ENCODE measurements around the gene CROCC2. TPM values are rescaled to one million over a fixed set of nuclear protein-coding genes. Genes with fewer than 3 reads are reported as not detected.

Gene CROCC2
- total RNA-seq, 2 donors from 2014 or later, result not detected

DNA sequence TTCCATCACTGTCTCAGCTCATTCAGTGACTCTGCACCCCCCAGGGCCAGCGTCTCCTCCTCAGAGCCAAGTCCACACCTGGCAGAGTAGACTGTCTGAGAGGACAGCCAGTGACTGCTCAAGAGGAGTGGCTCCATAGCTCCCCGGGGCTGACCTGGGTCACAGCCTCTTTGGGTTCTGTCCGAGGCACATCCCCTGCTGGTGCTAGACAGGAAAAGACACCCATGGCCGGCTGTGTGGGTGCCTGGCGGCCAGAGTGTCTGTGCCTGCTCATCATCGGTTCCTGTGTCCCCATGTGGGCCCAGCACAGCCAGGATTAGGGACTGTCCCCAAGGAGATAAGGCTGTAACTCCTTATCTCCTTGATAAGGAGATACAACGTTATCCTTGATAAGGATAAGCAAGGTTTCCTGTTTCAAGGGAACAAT, 3.5 kb upstream of the CROCC2 start:
- H3K27me3 Mint-ChIP-seq, result no peaks in the 10 kb centered on the region
- H3K27ac Mint-ChIP-seq, result no peak overlapping the region
- H3K36me3 Mint-ChIP-seq, result no peaks in the 10 kb centered on the region
- no peak for ATAC-seq
- no peak for DNase-seq (ENCODE audit: low spot score)
- H3K9me3 Mint-ChIP-seq, result no peaks in the 10 kb centered on the region
- H3K4me1 Mint-ChIP-seq (ENCODE audit: low read depth in 2 of 2), result no peaks in the 10 kb centered on the region
- no peak overlapping the region for H3K4me3 Mint-ChIP-seq

DNA sequence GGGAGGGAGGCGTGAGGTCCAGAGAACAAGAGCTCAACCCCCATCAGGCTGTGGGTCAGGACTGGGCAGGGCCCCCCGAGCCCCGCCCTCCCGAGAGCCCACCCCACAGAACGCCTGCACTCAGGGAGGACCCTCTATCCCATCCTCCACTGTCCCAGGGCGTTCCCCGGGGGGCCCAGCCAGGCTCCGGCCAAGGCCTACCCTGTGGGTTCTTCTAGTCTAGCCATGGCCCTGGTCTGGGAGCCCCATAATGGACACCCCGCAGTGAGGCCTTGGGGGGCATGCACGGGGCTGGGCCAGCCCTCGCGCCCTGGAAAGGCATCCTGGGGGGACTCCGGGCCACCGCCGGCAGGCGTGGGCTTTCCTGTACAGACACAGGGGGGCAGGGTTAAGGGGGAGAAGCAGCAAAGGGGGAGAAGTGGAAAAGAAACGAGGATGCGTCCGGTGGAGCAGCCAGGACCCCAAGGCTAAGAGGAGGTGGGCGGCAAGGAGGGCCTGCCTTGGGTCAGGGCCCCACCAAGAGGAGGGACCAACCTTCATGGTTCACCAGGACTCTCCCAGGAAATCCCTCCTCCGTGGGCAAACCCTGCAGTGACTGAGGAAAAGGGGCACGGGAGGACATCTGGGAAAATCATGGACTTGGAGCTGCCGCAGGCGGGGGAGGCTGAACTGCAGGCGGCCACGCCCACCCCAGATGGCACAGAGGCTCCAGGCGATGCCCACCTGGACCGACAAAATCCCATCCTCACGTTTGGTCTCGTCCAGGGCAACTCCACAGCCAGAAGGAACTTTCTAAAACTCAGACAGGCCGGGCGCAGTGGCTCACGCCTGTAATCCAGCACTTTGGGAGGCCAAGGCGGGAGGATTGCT, 2.7 kb upstream of the CROCC2 start:
- Mint-ChIP-seq H3K4me1 (ENCODE audit: low read depth in 2 of 2) (no peaks in the 10 kb centered on the region), H3K36me3 (no peaks in the 10 kb centered on the region), H3K4me3 (no peak overlapping the region), H3K27ac (no peak overlapping the region), H3K27me3 (no peaks in the 10 kb centered on the region), H3K9me3 (no peaks in the 10 kb centered on the region)
- ATAC-seq, result peak in 1 of 2 donors; percentile 14
- DNase-seq (ENCODE audit: low spot score), result no peak

DNA sequence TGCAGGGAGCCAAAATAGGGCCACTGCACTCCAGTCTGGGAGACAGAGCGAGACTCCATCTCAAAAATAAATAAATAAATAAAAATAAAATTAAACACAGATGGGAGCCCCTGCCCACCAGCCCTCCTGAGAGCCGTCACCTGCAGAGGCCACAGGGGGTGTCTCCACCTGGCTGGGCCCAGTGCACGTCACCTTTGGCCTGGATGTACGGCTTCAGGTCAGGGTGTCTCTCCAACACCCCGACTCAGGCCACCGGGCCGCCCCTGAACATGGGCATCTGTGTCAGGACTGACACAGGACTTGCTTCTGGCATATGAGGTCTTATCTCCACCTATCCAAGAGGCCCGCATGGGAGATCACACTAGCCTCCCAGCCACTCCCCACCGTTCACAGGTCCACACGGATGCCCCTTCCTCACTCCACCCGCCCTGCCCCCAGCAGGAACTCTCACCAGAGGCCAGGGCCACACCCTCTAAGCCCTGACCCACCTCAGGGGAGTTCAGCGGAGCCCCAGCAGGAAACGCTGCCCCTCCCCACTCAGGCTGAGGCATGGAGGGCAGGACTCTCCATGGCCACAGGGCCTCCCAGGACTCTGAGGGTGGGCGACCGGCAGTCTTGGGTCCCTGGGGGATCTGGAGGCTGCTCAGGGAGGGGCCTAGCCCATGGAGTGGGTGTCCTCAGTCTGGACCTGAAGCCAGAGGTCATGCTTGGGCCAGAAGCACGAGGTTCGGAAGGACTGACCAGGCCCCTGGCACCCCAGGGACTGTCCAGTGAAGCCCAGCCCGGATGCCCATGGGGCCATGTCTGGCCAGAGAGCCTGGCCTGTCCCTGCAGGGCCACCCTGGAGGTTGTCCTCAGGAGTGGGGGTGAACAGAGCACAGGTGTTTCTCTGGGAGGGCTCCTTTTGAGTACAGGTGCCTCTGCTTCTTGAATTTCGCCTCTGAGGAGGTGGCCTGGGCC, 1.6 kb upstream of the CROCC2 start:
- Mint-ChIP-seq H3K4me3 (no peak overlapping the region), H3K36me3 (no peaks in the 10 kb centered on the region), H3K27me3 (no peaks in the 10 kb centered on the region), H3K4me1 (ENCODE audit: low read depth in 2 of 2) (no peaks in the 10 kb centered on the region), H3K9me3 (no peaks in the 10 kb centered on the region), H3K27ac (no peak overlapping the region)
- ATAC-seq (no peak), DNase-seq (ENCODE audit: low spot score) (no peak)

DNA sequence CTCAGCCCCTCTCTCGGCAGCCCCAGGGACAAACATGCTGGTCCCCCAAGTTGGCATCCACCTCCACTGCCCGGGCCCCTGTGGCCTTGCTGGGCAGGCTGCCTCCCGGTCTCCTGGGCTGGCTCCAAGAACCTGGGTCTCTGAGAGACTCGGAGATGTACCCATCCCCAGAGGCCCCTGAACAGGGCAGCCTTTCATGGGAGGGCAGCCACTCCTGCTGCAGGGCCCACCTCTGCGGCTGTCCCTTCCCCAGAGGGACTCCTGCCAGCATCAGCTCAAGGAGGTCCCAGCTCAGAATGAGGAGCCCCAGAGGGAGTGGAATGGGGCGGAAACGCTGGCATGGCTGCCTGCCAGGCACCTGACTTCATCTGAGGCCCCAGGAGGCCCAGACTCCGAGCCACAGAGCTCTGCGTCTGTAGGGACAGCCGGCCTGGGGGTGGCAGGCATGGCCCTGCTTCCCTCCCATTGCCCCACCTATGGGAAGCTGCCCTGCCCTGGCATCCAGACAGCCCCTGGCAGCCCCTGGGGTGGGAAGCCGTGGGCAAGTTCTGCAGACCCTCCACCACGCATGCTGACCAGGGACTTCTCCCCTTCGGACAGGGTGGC, 857 bp upstream of the CROCC2 start:
- Mint-ChIP-seq H3K9me3 (no peaks in the 10 kb centered on the region), H3K27me3 (no peaks in the 10 kb centered on the region), H3K4me1 (ENCODE audit: low read depth in 2 of 2) (no peaks in the 10 kb centered on the region), H3K36me3 (no peaks in the 10 kb centered on the region), H3K27ac (no peak overlapping the region), H3K4me3 (no peak overlapping the region)
- ATAC-seq, result peak in 1 of 2 donors; percentile 16
- DNase-seq (ENCODE audit: low spot score), result no peak

DNA sequence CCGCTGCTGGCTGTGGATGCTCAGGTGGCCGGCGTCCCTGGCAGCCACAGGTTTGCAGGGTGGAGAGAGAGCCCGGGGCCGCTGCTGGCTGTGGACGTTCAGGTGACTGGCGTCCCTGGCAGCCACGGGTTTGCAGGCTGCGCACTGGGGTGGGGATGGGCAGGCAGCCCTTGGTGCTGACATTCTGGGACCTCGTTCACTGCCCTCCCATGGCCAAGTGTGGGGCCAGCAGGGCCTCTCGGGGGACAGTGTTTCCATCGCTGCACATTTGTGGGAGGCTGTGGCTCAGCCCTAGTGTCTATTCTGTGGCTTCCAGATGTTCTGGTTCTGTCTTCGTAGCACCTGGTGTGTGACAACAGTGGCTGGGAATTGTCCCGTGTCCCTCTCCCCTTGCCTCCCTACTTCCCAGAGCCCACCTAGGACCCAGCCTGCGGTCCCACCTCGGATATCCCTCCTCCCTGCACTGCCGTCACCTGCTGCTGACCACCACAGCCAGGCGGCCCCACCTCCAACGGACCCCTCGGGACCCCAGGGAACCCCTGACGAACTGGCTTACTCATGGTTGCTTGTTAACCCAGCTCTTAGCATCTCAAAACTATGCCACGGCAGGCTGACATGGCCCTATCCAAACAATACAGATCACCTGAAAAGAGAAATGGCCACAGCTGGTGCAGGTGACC, 915 bp downstream of the CROCC2 start:
- H3K4me3 Mint-ChIP-seq, result no peak overlapping the region
- ATAC-seq (no peak), DNase-seq (ENCODE audit: low spot score) (no peak)
- H3K9me3 Mint-ChIP-seq, result no peaks in the 10 kb centered on the region
- H3K27me3 Mint-ChIP-seq, result peaks cover 0 to 4% of the 10 kb centered on the region in 2 donors
- H3K36me3 Mint-ChIP-seq, result no peaks in the 10 kb centered on the region
- no peaks in the 10 kb centered on the region for H3K4me1 Mint-ChIP-seq (ENCODE audit: low read depth in 2 of 2)
- H3K27ac Mint-ChIP-seq, result no peak overlapping the region

DNA sequence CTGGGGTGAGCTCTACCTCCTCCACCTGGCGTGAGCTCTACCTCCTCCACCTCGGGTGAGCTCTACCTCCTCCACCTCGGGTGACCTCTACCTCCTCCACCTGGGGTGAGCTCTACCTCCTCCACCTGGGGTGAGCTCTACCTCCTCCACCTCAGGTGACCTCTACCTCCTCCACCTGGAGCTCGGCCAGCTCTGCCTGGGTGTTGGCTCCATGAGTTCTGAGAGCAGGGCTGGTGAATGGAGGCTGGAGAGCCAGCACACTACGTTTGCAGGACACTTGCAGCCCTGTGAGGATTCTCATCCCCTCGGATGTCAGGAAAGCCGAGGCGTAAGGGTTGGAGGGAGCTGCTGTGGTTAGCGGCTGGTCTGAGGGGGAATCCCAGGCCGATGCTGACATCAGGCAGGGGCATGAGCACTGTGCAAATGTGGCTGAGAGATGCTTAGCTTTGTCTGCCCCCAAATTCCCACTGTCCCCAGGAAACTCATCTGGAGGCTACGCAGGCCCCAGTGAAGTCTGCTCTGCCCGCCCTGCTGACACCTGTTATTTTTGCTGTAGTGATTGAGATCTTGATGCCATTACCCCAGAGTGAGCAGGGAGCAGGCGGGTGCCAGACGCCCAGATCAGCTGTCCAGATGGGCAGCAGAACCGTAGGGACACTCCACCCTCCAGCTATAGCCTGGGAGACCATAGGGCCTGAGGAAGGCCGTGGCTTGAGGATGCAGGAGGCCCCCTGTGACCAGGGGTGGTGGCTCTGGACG, 3.3 kb downstream of the CROCC2 start:
- no peaks in the 10 kb centered on the region for H3K4me1 Mint-ChIP-seq (ENCODE audit: low read depth in 2 of 2)

DNA sequence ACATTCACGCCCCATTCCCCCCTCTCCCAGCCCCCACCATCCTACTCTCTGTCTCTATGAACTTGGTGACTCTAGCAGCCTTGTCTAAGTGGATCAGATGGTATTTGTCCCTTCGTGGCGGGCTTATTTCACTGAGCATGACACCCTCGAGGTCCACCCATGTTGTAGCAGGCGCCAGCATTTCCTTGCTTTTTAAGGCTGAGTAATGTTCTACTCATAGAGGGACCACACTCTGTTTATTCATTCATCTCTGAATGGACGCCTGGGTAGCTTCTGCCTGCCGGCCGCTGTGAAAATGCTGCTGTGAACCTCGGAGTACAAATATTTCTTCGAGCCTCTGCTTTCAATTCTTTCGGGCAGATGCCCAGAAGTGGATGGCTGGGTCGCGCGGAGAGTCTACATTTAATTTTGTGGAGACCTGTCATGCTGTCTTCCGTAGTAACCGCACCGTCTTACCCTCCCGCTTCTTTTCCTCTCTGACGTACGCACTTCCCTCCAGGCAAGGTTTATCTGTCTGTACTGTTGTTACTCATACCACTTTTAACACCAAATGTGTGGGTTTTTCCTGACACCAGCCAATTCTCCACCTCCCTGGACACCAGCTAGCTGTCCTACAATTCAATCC, 5.6 kb downstream of the CROCC2 start:
- Mint-ChIP-seq H3K36me3 (no peaks in the 10 kb centered on the region), H3K9me3 (no peaks in the 10 kb centered on the region), H3K27me3 (peaks cover 0 to 8% of the 10 kb centered on the region in 2 donors), H3K4me3 (no peak overlapping the region), H3K27ac (no peak overlapping the region), H3K4me1 (ENCODE audit: low read depth in 2 of 2) (no peaks in the 10 kb centered on the region)
- no peak for DNase-seq (ENCODE audit: low spot score)
- ATAC-seq, result no peak

More for the DNA sequence above, 3.3 kb downstream of the CROCC2 start:
- Mint-ChIP-seq H3K27ac (no peak overlapping the region), H3K9me3 (no peaks in the 10 kb centered on the region), H3K4me3 (no peak overlapping the region), H3K36me3 (no peaks in the 10 kb centered on the region), H3K27me3 (peaks cover 0 to 8% of the 10 kb centered on the region in 2 donors)
- no peak for DNase-seq (ENCODE audit: low spot score)
- ATAC-seq, result no peak

DNA sequence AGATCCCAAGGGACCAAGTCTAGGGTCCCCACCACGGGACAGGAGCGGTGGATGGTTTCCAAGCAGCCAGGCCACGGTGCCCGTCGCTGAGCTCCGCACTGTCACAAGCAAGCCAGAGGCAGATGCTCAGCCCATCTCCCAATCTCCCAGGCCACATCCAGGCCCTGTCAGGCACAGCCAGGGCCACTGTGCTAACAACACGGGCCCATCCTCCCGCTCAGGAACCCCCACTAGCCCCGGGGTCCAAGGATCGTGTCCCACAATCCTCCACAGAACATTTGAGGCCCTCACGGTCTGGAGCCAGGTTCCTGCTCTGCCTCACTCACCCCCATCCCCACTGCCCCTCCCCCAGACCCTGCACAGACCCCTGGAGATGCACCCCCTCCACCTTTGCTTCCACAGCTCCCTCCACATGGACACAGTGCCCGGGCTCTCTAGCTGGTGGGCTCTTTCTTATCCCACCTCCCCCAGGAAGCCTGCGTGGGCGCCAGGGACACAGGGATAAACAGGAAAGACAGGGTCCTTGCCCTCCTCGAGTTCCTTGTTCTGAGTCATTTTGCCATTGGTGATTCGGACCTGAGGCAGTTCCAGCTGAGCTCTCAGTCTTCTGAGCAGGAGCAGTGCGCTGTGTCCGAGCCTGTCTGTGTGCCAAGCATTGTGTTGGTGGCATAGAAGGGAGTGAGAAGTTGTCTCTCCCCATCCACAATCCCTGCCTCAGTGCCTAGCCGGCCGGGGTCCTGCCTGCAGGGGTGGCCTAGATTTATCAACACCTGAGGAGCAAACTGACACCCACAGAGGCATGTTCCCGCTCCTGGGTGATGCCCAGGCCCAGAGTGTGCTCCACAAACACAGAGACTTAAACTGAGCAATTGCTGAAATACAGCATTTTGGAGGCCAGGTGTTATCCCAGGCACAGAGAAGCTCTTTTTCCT, 7.0 kb downstream of the CROCC2 start:
- peaks cover 0 to 8% of the 10 kb centered on the region in 2 donors for H3K27me3 Mint-ChIP-seq
- DNase-seq (ENCODE audit: low spot score) (no peak), ATAC-seq (no peak)
- H3K4me3 Mint-ChIP-seq, result no peak overlapping the region
- H3K27ac Mint-ChIP-seq, result no peak overlapping the region
- no peaks in the 10 kb centered on the region for H3K4me1 Mint-ChIP-seq (ENCODE audit: low read depth in 2 of 2)
- H3K9me3 Mint-ChIP-seq, result no peaks in the 10 kb centered on the region
- no peaks in the 10 kb centered on the region for H3K36me3 Mint-ChIP-seq

DNA sequence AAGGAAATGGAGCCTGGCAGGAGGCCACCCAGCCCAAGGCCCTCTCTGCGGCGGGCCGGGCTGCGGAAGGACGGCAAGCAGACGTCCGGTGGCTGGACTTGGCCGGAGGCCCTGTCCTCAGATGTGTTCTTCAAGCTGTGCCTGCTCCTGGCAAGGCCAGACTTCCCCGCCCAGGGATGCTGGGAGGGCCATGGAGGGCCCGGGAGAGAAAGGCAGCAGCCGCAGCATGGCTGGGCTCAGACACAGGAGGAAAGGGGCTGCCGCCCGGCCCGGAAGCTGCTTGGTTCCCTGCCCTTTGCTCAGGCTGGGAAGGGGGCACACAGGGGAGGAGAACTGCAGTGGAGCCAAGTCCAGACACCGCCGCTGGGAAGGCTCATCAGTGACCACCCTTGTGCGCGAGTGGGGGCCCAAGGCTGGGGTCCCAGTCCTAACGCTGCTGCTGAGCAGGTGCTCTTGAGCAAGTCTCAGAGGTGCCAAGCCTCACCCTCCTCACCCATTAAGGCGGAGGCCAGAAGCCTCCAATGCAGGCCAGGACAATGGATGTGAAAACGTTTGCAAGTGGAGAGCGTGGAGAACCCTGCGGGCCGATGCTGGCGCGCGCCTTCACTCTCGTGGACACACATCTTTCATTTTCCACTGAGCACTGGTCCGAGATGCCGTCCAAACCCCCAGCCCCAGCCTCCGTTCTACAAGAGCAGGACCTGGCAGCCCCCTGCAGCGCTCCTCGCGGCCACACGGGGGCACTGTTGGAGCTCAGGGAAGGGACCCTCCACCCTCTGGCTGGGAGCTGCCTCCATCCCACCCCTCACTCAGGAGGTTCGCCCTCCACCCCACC, 7.9 kb downstream of the CROCC2 start:
- Mint-ChIP-seq H3K36me3 (no peaks in the 10 kb centered on the region), H3K4me3 (no peak overlapping the region), H3K27ac (no peak overlapping the region), H3K4me1 (ENCODE audit: low read depth in 2 of 2) (no peaks in the 10 kb centered on the region), H3K9me3 (no peaks in the 10 kb centered on the region), H3K27me3 (peaks cover 0 to 8% of the 10 kb centered on the region in 2 donors)
- DNase-seq (ENCODE audit: low spot score) (no peak), ATAC-seq (no peak)

DNA sequence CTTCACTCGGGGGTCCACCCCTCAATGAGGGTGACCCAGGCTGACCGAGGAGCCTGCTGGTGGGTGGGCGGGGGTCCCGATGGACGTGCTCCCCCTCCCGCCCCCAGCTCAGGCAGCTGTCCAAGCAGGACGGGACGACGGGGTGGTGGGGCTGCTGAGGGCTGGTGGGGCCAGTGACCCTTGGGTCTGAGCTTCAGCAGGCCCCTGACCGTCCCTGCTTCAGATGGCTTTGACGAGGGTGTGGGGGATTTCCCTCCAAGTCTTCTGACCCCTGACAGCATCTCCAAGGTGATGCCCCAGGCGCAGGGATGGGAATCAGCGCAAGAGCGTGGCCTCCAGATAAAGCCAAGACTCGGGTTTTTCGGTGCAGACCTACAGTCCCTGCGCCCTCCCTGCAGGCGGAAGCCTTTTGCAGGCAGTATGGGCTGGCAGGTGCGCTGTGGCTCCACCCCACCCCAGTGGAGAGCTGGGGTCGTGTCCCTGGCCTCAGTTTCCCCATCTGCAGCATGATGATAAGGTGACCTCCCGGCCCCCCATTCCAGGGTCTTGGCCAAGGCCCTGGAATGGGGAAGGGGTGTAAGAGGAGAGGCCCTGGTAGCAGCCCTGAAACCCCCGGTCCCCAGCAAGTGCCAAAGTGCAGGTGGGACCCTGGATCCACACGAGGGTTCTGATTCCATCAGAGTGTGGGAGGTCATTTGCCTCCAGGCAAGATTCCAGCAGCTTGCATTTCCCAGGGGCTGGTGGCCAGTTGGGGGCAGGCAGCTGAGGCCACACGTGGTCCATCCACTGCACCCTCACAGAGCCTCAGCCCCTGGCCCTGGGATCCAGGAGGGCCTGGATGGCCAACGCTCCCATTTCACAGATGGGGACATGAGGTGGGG, 8.7 kb downstream of the CROCC2 start:
- Mint-ChIP-seq H3K9me3 (no peaks in the 10 kb centered on the region), H3K4me1 (ENCODE audit: low read depth in 2 of 2) (no peaks in the 10 kb centered on the region), H3K36me3 (no peaks in the 10 kb centered on the region), H3K27ac (no peak overlapping the region), H3K4me3 (no peak overlapping the region), H3K27me3 (peaks cover 0 to 8% of the 10 kb centered on the region in 2 donors)
- DNase-seq (ENCODE audit: low spot score) (no peak), ATAC-seq (no peak)
